GM12892 (cell line): Measurements from ENCODE around the gene MSMO1.

ENCODE experiments used
- POLR2AphosphoS5 ChIP-seq: IDR thresholded peaks from 2 replicates; pipeline ENCODE4 v1.6.1; 2011; ENCODE audit warnings: low read depth, low read length, control low read depth
- TAF1 ChIP-seq: IDR thresholded peaks from 2 replicates; pipeline ENCODE4 v1.6.1; 2011; ENCODE audit warnings: low read depth, mild to moderate bottlenecking, control low read depth, low read length, borderline replicate concordance

GRCh38 chr4:165368567-165368966, 41.1 kb downstream of the MSMO1 start:
- no peak for TF ChIP-seq POLR2AphosphoS5
- no peak for TF ChIP-seq TAF1
